HepG2 (cell line): ENCODE data around the gene AARS1. TPM values are rescaled to one million over a fixed set of nuclear protein-coding genes. Genes with fewer than 3 reads are reported as not detected.
A peak's percentile ranks its signal among the peaks of the same experiment; 100 is the strongest.

Experiments used
- ATRX ChIP-seq: sonication (generic); formaldehyde crosslinking; IDR thresholded peaks from 2 replicates; pipeline ENCODE4 v1.4.0; 2020; ENCODE audit warnings: missing genetic modification reagents, borderline replicate concordance
- FOSL1 ChIP-seq: sonication (generic); formaldehyde crosslinking; IDR thresholded peaks from 2 replicates; pipeline ENCODE4 v1.9.0; 2021; ENCODE audit warnings: missing genetic modification reagents, borderline replicate concordance
- FOSL2 ChIP-seq: sonication (generic); formaldehyde crosslinking; IDR thresholded peaks from 2 replicates; pipeline ENCODE4 v1.4.0; 2020; ENCODE audit warnings: missing genetic modification reagents
- GABPB1 ChIP-seq: IDR thresholded peaks from 2 replicates; pipeline ENCODE4 v1.6.1; 2016; ENCODE audit warnings: mild to moderate bottlenecking, missing genetic modification reagents, moderate library complexity, missing compliant biosample characterization
- KDM5B ChIP-seq: sonication (generic); formaldehyde crosslinking; IDR thresholded peaks from 2 replicates; pipeline ENCODE4 v1.4.0; 2020; ENCODE audit warnings: missing genetic modification reagents, mild to moderate bottlenecking, borderline replicate concordance
- KMT2B ChIP-seq: IDR thresholded peaks from 2 replicates; pipeline ENCODE4 v1.6.1; 2016; ENCODE audit warnings: missing genetic modification reagents, missing compliant biosample characterization
- MEIS1 ChIP-seq: sonication (generic); formaldehyde crosslinking; IDR thresholded peaks from 2 replicates; pipeline ENCODE4 v1.9.0; 2021; ENCODE audit warnings: mild to moderate bottlenecking, missing genetic modification reagents, moderate library complexity, borderline replicate concordance
- MEIS2 ChIP-seq: sonication (generic); formaldehyde crosslinking; IDR thresholded peaks from 2 replicates; pipeline ENCODE4 v1.9.0; 2021; ENCODE audit warnings: mild to moderate bottlenecking, missing genetic modification reagents
- MLLT10 ChIP-seq: sonication (generic); formaldehyde crosslinking; IDR thresholded peaks from 2 replicates; pipeline ENCODE4 v1.4.0; 2020; ENCODE audit warnings: missing genetic modification reagents
- NCOA1 ChIP-seq: sonication (generic); formaldehyde crosslinking; IDR thresholded peaks from 2 replicates; pipeline ENCODE4 v1.9.0; 2021; ENCODE audit warnings: missing genetic modification reagents
- NCOA2 ChIP-seq: sonication (generic); formaldehyde crosslinking; IDR thresholded peaks from 2 replicates; pipeline ENCODE4 v1.8.0; 2022; ENCODE audit warnings: inconsistent platforms
- PCBP2 ChIP-seq: fragments of 200-400 bp; formaldehyde crosslinking; optimal IDR thresholded peaks from 2 replicates; pipeline ENCODE3; 2018; ENCODE audit warnings: low read length, low read depth; ENCODE audit not compliant: poor library complexity, severe bottlenecking
- RXRB ChIP-seq: IDR thresholded peaks from 2 replicates; pipeline ENCODE4 v1.6.1; 2016; ENCODE audit warnings: borderline replicate concordance, missing genetic modification reagents, missing compliant biosample characterization
- SNRNP70 ChIP-seq: fragments of 200-400 bp; formaldehyde crosslinking; IDR thresholded peaks from 2 replicates; pipeline ENCODE4 v1.6.1; 2017; ENCODE audit warnings: mild to moderate bottlenecking, low read depth, low read length, moderate library complexity
- YEATS4 ChIP-seq: sonication (generic); formaldehyde crosslinking; IDR thresholded peaks from 2 replicates; pipeline ENCODE4 v1.4.0; 2020; ENCODE audit warnings: missing genetic modification reagents, borderline replicate concordance
- ZNF232 ChIP-seq: sonication (generic); formaldehyde crosslinking; IDR thresholded peaks from 2 replicates; pipeline ENCODE4 v1.4.0; 2020; ENCODE audit warnings: missing genetic modification reagents, borderline replicate concordance
- ZNF317 ChIP-seq: sonication (generic); formaldehyde crosslinking; IDR thresholded peaks from 2 replicates; pipeline ENCODE4 v1.5.0; 2020; ENCODE audit warnings: mild to moderate bottlenecking, missing genetic modification reagents
- ZNF333 ChIP-seq: sonication (generic); formaldehyde crosslinking; IDR thresholded peaks from 2 replicates; pipeline ENCODE4 v1.4.0; 2020; ENCODE audit warnings: mild to moderate bottlenecking, missing genetic modification reagents, borderline replicate concordance
- ZNF543 ChIP-seq: sonication (generic); formaldehyde crosslinking; IDR thresholded peaks from 2 replicates; pipeline ENCODE4 v1.4.0; 2020; ENCODE audit warnings: mild to moderate bottlenecking, missing genetic modification reagents
- ZNF556 ChIP-seq: sonication (generic); formaldehyde crosslinking; IDR thresholded peaks from 2 replicates; pipeline ENCODE4 v1.4.0; 2020; ENCODE audit warnings: mild to moderate bottlenecking, missing genetic modification reagents, borderline replicate concordance
- ZNF674 ChIP-seq: sonication (generic); formaldehyde crosslinking; IDR thresholded peaks from 2 replicates; pipeline ENCODE4 v1.5.0; 2020; ENCODE audit warnings: low read depth, mild to moderate bottlenecking, missing genetic modification reagents
- ZNF709 ChIP-seq: sonication (generic); formaldehyde crosslinking; IDR thresholded peaks from 2 replicates; pipeline ENCODE4 v1.5.0; 2020; ENCODE audit warnings: mild to moderate bottlenecking, missing genetic modification reagents
- ZSCAN5A ChIP-seq: sonication (generic); formaldehyde crosslinking; IDR thresholded peaks from 2 replicates; pipeline ENCODE4 v1.8.0; 2022; ENCODE audit warnings: mild to moderate bottlenecking, missing genetic modification reagents, borderline replicate concordance
- polyA plus RNA-seq, 8 experiments: library from polyadenylated mRNA; depleted of rRNA in 3 of 8; stranded (reverse) in 7 of 8; unstranded in 1 of 8; fragments of >200 nt; fragmentation: Illumina TruSeq in 4 of 8; extraction: Trizol in 4 of 8; gene quantifications; 2 replicates each; pipeline versions ENCODE4 v1.2.1 to v1.2.3, GENCODE V29; 2011 to 2016; ENCODE audit warnings: low read depth in 4 of 8, missing spikeins in 1 of 8, mixed read lengths in 1 of 8; ENCODE audit not compliant: insufficient read depth in 1 of 8
- total RNA-seq, 5 experiments: library from RNA; depleted of rRNA; stranded (reverse); fragments of >200 nt; fragmentation: Illumina TruSeq; extraction: Trizol; gene quantifications; 2 replicates each; pipeline ENCODE4 v1.2.3, GENCODE V29; 2016; ENCODE audit warnings: low read depth in 1 of 5
- TF ChIP-seq, protein P1 (sequence below): sonication (generic); formaldehyde crosslinking; IDR thresholded peaks from 2 replicates; pipeline ENCODE4 v1.5.0; 2020; ENCODE audit warnings: mild to moderate bottlenecking, missing genetic modification reagents, moderate library complexity
- TF ChIP-seq, protein P2 (sequence below): sonication (generic); formaldehyde crosslinking; conservative IDR thresholded peaks from 2 replicates; pipeline ENCODE4 v1.8.0; 2022; ENCODE audit warnings: low read depth, missing genetic modification reagents

AARS1 gene
- total and polyA plus RNA-seq, 2 of the 13 experiments (the other 11 are each of a cell fraction or from before 2014, with no cell fraction given): 107 to 132 TPM

GRCh38 chr16:70250748-70251628 is 38.3 kb downstream of the AARS1 start (continued):
- TF ChIP-seq PCBP2: no peak
- 0 out of 2 replicates have a peak, but pooled peaks have one; percentile 46 for TF ChIP-seq ZNF543 (CRISPR knock-in tag)
- no peak for TF ChIP-seq MLLT10 (CRISPR knock-in tag)
- TF ChIP-seq MEIS2 (CRISPR knock-in tag): peak; percentile 91
- peak; percentile 43; the same call in 1 of the 2 replicates for TF ChIP-seq ZNF333 (CRISPR knock-in tag)
- TF ChIP-seq SNRNP70: no peak
- no peak for TF ChIP-seq ZSCAN5A (CRISPR knock-in tag)
- TF ChIP-seq ZNF317: no peak
- no peak; the same call in 1 of the 2 replicates for TF ChIP-seq ZNF556 (CRISPR knock-in tag)
- peak; percentile 21; the same call in 1 of the 2 replicates for TF ChIP-seq FOSL1 (CRISPR knock-in tag)
- no peak for TF ChIP-seq ATRX
- TF ChIP-seq, protein P1, sequence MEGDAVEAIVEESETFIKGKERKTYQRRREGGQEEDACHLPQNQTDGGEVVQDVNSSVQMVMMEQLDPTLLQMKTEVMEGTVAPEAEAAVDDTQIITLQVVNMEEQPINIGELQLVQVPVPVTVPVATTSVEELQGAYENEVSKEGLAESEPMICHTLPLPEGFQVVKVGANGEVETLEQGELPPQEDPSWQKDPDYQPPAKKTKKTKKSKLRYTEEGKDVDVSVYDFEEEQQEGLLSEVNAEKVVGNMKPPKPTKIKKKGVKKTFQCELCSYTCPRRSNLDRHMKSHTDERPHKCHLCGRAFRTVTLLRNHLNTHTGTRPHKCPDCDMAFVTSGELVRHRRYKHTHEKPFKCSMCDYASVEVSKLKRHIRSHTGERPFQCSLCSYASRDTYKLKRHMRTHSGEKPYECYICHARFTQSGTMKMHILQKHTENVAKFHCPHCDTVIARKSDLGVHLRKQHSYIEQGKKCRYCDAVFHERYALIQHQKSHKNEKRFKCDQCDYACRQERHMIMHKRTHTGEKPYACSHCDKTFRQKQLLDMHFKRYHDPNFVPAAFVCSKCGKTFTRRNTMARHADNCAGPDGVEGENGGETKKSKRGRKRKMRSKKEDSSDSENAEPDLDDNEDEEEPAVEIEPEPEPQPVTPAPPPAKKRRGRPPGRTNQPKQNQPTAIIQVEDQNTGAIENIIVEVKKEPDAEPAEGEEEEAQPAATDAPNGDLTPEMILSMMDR (CRISPR knock-in tag): peak; percentile 76
- TF ChIP-seq KMT2B (CRISPR knock-in tag): no peak
- TF ChIP-seq ZNF709 (CRISPR knock-in tag): peak; percentile 41; the same call in 1 of the 2 replicates
- no peak for TF ChIP-seq GABPB1 (CRISPR knock-in tag)
- peak; percentile 66 for TF ChIP-seq KDM5B (CRISPR knock-in tag)
- no peak; the same call in 1 of the 2 replicates for TF ChIP-seq NCOA2 (CRISPR knock-in tag)
- no peak for TF ChIP-seq RXRB (CRISPR knock-in tag)
- 0 out of 2 replicates have a peak, but pooled peaks have one; percentile 49 for TF ChIP-seq ZNF674 (CRISPR knock-in tag)
- TF ChIP-seq MEIS1 (CRISPR knock-in tag): peak; percentile 34
- TF ChIP-seq ZNF232 (CRISPR knock-in tag): 0 out of 2 replicates have a peak, but pooled peaks have one; percentile 72
- TF ChIP-seq, protein P2, sequence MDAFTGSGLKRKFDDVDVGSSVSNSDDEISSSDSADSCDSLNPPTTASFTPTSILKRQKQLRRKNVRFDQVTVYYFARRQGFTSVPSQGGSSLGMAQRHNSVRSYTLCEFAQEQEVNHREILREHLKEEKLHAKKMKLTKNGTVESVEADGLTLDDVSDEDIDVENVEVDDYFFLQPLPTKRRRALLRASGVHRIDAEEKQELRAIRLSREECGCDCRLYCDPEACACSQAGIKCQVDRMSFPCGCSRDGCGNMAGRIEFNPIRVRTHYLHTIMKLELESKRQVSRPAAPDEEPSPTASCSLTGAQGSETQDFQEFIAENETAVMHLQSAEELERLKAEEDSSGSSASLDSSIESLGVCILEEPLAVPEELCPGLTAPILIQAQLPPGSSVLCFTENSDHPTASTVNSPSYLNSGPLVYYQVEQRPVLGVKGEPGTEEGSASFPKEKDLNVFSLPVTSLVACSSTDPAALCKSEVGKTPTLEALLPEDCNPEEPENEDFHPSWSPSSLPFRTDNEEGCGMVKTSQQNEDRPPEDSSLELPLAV (CRISPR knock-in tag): peak; percentile 20; the same call in 1 of the 2 replicates
- no peak; the same call in 1 of the 2 replicates for TF ChIP-seq NCOA1
- peak; percentile 32; the same call in 1 of the 2 replicates for TF ChIP-seq FOSL2 (CRISPR knock-in tag)
- TF ChIP-seq YEATS4 (CRISPR knock-in tag): no peak; the same call in 1 of the 2 replicates
